H9 (cell line): ENCODE measurements around the gene CROCC. TPM values are rescaled to one million over a fixed set of nuclear protein-coding genes. Genes with fewer than 3 reads are reported as not detected.

Experiments
- DNase-seq: peaks from one replicate; pipeline ENCODE4 v3.0.0-alpha.2; 2017
- H2AFZ ChIP-seq: one replicate; pipeline ENCODE4 v1.6.1; 2013; ENCODE audit warnings: mild to moderate bottlenecking, low read length, control low read depth, moderate library complexity
- H2AK5ac ChIP-seq: 2 replicates; pipeline ENCODE4 v1.6.1; 2013; ENCODE audit warnings: low read length, control low read depth, mixed read lengths; ENCODE audit not compliant: insufficient read length
- H2BK120ac ChIP-seq: one replicate; pipeline ENCODE4 v1.6.1; 2013; ENCODE audit warnings: low read depth, mild to moderate bottlenecking, low read length, control low read depth, inconsistent platforms; ENCODE audit not compliant: poor library complexity, severe bottlenecking
- H2BK12ac ChIP-seq: 2 replicates; pipeline ENCODE4 v1.6.1; 2013; ENCODE audit warnings: low read length, control low read depth, mixed read lengths, low read depth; ENCODE audit not compliant: insufficient read length
- H2BK15ac ChIP-seq: 2 replicates; pipeline ENCODE4 v1.6.1; 2013; ENCODE audit warnings: low read depth, low read length, control low read depth
- H2BK20ac ChIP-seq: one replicate; pipeline ENCODE4 v1.6.1; 2013; ENCODE audit warnings: low read depth, mild to moderate bottlenecking, low read length, control low read depth, inconsistent platforms; ENCODE audit not compliant: poor library complexity, severe bottlenecking
- H2BK5ac ChIP-seq: 2 replicates; pipeline ENCODE4 v1.6.1; 2013; ENCODE audit warnings: low read length, control low read depth, mixed read lengths; ENCODE audit not compliant: insufficient read length
- H3K14ac ChIP-seq: 2 replicates; pipeline ENCODE4 v1.6.1; 2013; ENCODE audit warnings: low read length, control low read depth; ENCODE audit not compliant: insufficient read depth
- H3K18ac ChIP-seq: 2 replicates; pipeline ENCODE4 v1.6.1; 2013; ENCODE audit warnings: low read depth, mild to moderate bottlenecking, mixed read lengths, low read length, control low read depth; ENCODE audit not compliant: insufficient read length
- H3K23ac ChIP-seq: 2 replicates; pipeline ENCODE4 v1.6.1; 2013; ENCODE audit warnings: low read length, control low read depth, mixed read lengths, low read depth; ENCODE audit not compliant: insufficient read length
- H3K23me2 ChIP-seq: 2 replicates; pipeline ENCODE4 v1.6.1; 2013; ENCODE audit warnings: low read depth, mild to moderate bottlenecking, mixed read lengths, low read length, control low read depth; ENCODE audit not compliant: insufficient read length, poor library complexity, severe bottlenecking
- H3K27ac ChIP-seq: 2 replicates; pipeline ENCODE4 v1.5.1; 2013; ENCODE audit warnings: low read length, control low read depth, mixed read lengths, low read depth; ENCODE audit not compliant: insufficient read length
- H3K27me3 ChIP-seq: 2 replicates; pipeline ENCODE4 v1.6.1; 2013; ENCODE audit warnings: low read length, control low read depth, inconsistent platforms; ENCODE audit not compliant: insufficient read depth
- H3K4ac ChIP-seq: 2 replicates; pipeline ENCODE4 v1.6.1; 2013; ENCODE audit warnings: low read depth, mild to moderate bottlenecking, control low read depth, inconsistent platforms, low read length, moderate library complexity
- H3K4me1 ChIP-seq: 2 replicates; pipeline ENCODE4 v1.6.1; 2013; ENCODE audit warnings: low read length, control low read depth, inconsistent platforms; ENCODE audit not compliant: insufficient read depth
- H3K4me2 ChIP-seq: 2 replicates; pipeline ENCODE4 v1.6.1; 2013; ENCODE audit warnings: low read length, control low read depth, mixed read lengths; ENCODE audit not compliant: insufficient read length, insufficient read depth
- H3K56ac ChIP-seq: 2 replicates; pipeline ENCODE4 v1.6.1; 2013; ENCODE audit warnings: low read depth, mild to moderate bottlenecking, mixed read lengths, low read length, control low read depth; ENCODE audit not compliant: insufficient read length
- H3K79me1 ChIP-seq: 2 replicates; pipeline ENCODE4 v1.6.1; 2013; ENCODE audit warnings: low read depth, mild to moderate bottlenecking, moderate library complexity, low read length, control low read depth, inconsistent platforms; ENCODE audit not compliant: insufficient read depth, poor library complexity, severe bottlenecking
- H3K79me2 ChIP-seq: 2 replicates; pipeline ENCODE4 v1.6.1; 2013; ENCODE audit warnings: low read length, control low read depth, inconsistent platforms; ENCODE audit not compliant: insufficient read depth
- H3K9ac ChIP-seq: 2 replicates; pipeline ENCODE4 v1.6.1; 2013; ENCODE audit warnings: low read length, control low read depth, mixed read lengths; ENCODE audit not compliant: insufficient read length; ENCODE audit errors: extremely low read depth
- H3K9me3 ChIP-seq: one replicate; pipeline ENCODE4 v1.6.1; 2013; ENCODE audit warnings: low read depth, low read length, inconsistent platforms; ENCODE audit not compliant: control insufficient read depth
- H3T11ph ChIP-seq: one replicate; pipeline ENCODE4 v1.6.1; 2013; ENCODE audit warnings: mild to moderate bottlenecking, low read length, control low read depth, inconsistent platforms
- H4K20me1 ChIP-seq: one replicate; pipeline ENCODE4 v1.6.1; 2013; ENCODE audit not compliant: control insufficient read depth, insufficient read length, insufficient read depth
- H4K5ac ChIP-seq: 2 replicates; pipeline ENCODE4 v1.6.1; 2013; ENCODE audit warnings: low read depth, mild to moderate bottlenecking, mixed read lengths, low read length, control low read depth; ENCODE audit not compliant: insufficient read length
- H4K8ac ChIP-seq: replicated peaks from 2 replicates; pipeline ENCODE4 v1.6.1; 2013; ENCODE audit warnings: low read length, control low read depth, mixed read lengths, low read depth; ENCODE audit not compliant: insufficient read length
- H4K91ac ChIP-seq: 2 replicates; pipeline ENCODE4 v1.6.1; 2013; ENCODE audit warnings: low read depth, mild to moderate bottlenecking, moderate library complexity, mixed read lengths, low read length, control low read depth; ENCODE audit not compliant: insufficient read length
- H3K27ac Mint-ChIP-seq, 3 experiments: 2 replicates in 2 of 3; 3 replicates in 1 of 3; pipeline ENCODE4 v1.8.0; 2020 to 2021; ENCODE audit warnings: mixed read lengths in 3 of 3, mild to moderate bottlenecking in 1 of 3, moderate library complexity in 1 of 3
- H3K27me3 Mint-ChIP-seq: 2 replicates; pipeline ENCODE4 v1.8.0; 2021; ENCODE audit warnings: low read depth, mild to moderate bottlenecking, moderate library complexity, mixed read lengths
- H3K36me3 Mint-ChIP-seq, 3 experiments: 2 replicates in 2 of 3; 3 replicates in 1 of 3; pipeline ENCODE4 v1.8.0; 2020 to 2021; ENCODE audit warnings: low read depth in 3 of 3, mixed read lengths in 3 of 3; ENCODE audit not compliant: insufficient read depth in 1 of 3
- H3K4me1 Mint-ChIP-seq, 2 experiments: 2 replicates each; pipeline ENCODE4 v1.8.0; 2020; ENCODE audit warnings: mixed read lengths in 2 of 2
- H3K4me3 Mint-ChIP-seq, 2 experiments: 2 replicates in 1 of 2; 3 replicates in 1 of 2; pipeline ENCODE4 v1.8.0; 2020 to 2021; ENCODE audit warnings: mild to moderate bottlenecking in 2 of 2, mixed read lengths in 2 of 2, moderate library complexity in 1 of 2
- H3K9me3 Mint-ChIP-seq, 2 experiments: 2 replicates in 1 of 2; 3 replicates in 1 of 2; pipeline ENCODE4 v1.8.0; 2020; ENCODE audit warnings: mild to moderate bottlenecking in 2 of 2, mixed read lengths in 2 of 2, moderate library complexity in 1 of 2
- CTCF ChIP-seq: fragments of 200-600 bp; sonication (generic); conservative IDR thresholded peaks from 3 replicates; pipeline ENCODE4 v1.8.0; 2021; ENCODE audit warnings: antibody characterized with exemption, mild to moderate bottlenecking
- WGBS: extraction: QIAGEN DNeasy Blood & Tissue Kit; methylation state at CpG from one replicate; pipeline ENCODE4 v1.1.7; 2013; ENCODE audit warnings: missing lambda C conversion rate, low lambda C conversion rate, mixed read lengths; ENCODE audit not compliant: insufficient read length; ENCODE audit errors: extremely low coverage; 5-methylcytosine and 5-hydroxymethylcytosine counted together
- total RNA-seq: library from RNA; stranded (reverse); gene quantifications from 2 replicates; pipeline ENCODE4 v1.2.1, GENCODE V29; 2021

Gene CROCC
- total RNA-seq, 1 experiment from 2014 or later: 40.7 TPM

GRCh38 chr1:17005365-17005740, 83.6 kb downstream of the CROCC start:
- Histone ChIP-seq H2BK15ac (no peak overlapping the region), H3K23me2 (no peaks in the 10 kb centered on the region), H3K18ac (no peak overlapping the region), H3K14ac (no peak overlapping the region), H4K5ac (no peak overlapping the region), H3K9me3 (no peaks in the 10 kb centered on the region), H3K79me1 (no peaks in the 10 kb centered on the region), H4K91ac (no peak overlapping the region), H2BK12ac (no peak overlapping the region), H3K27me3 (no peaks in the 10 kb centered on the region), H4K8ac (no peak overlapping the region), H3K4ac (no peak overlapping the region), H3K9ac (no peak overlapping the region), H2BK5ac (no peak overlapping the region), H3K4me1 (no peaks in the 10 kb centered on the region; the same call in 1 of the 2 replicates), H3K79me2 (no peaks in the 10 kb centered on the region), H2AFZ (no peak overlapping the region), H3K27ac (no peak overlapping the region), H4K20me1 (no peaks in the 10 kb centered on the region), H2BK20ac (no peak overlapping the region), H3T11ph (no peak overlapping the region), H3K23ac (no peak overlapping the region), H2AK5ac (no peak overlapping the region), H2BK120ac (no peak overlapping the region), H3K4me2 (no peak overlapping the region), H3K56ac (no peak overlapping the region)
- DNase-seq: no peak
- no peak for TF ChIP-seq CTCF
- no peaks in the 10 kb centered on the region; a peak in 1 of 5 replicates for H3K9me3 Mint-ChIP-seq
- no peak overlapping the region for H3K4me3 Mint-ChIP-seq
- no CpG with 5 or more reads among the region's 19 CpGs for WGBS
- peaks cover 5 to 39% (median 29%) of the 10 kb centered on the region in 3 experiments for H3K36me3 Mint-ChIP-seq
- no peak overlapping the region; a peak in 1 of 7 replicates for H3K27ac Mint-ChIP-seq
- H3K4me1 Mint-ChIP-seq: peaks cover 10 to 30% of the 10 kb centered on the region in 2 experiments
- no peaks in the 10 kb centered on the region for H3K27me3 Mint-ChIP-seq
